AG08396 (cell line): ENCODE measurements around the gene UBE2E3.
"Not testable (repeated sequence)": the region's sequence is repeated elsewhere in the genome, so short reads cannot be mapped to it uniquely, and the experiment has no call there.

Source experiments
- DNase-seq: peaks from one replicate; pipeline ENCODE4 v3.0.0; 2012; ENCODE audit warnings: low spot score, mixed read lengths

UBE2E3 gene

GRCh38 chr2:181076658-181077057 lies 96.3 kb downstream of the UBE2E3 start:
- no peak for DNase-seq

- peak; percentile 30 for DNase-seq
Measured at GRCh38 chr2:181077128-181077709, 96.8 kb downstream of the UBE2E3 start.

DNA sequence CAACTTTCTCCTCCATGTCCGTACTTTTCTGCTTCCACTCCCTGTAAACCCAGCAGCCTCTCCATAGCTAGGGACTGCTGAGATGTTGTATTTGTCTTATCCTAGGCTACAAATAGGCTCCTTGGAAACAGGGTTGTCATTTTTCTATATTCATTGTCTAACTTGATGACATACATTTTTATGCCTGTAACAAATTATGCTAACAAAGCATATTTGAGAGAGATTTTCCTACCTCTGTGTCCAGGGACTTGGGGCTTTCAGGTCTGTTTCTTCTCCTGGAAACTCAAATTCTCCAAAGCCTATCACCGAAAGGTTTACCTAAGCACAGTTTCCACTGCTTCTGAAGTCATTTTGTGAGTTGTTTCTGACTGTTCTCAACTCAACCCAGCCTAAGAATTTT lies 102.7 kb downstream of the UBE2E3 start:
- DNase-seq, result no peak

DNA sequence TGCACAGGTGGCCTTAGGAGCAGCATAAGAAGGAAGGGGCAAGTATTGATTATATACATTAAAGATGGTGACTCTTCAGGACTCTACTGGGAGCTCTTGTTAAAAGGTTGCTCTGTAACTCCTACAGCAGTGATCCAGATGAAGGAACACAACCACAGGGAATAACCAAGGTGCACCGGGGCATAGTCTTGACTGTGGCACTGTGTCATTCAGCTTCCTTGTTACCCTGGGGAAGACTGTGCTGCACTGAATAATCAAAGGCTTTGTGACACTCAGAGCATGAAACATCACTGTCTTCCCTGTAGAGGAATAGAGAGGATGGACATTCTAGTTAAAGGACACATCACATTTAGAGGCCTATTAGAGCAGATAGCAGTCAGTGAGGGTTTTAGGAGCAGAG lies 105.3 kb downstream of the UBE2E3 start:
- DNase-seq, result no peak

- DNase-seq, result not testable (repeated sequence)
Measured at GRCh38 chr2:181091920-181092319, 111.5 kb downstream of the UBE2E3 start.

- no peak for DNase-seq
Measured at GRCh38 chr2:181095486-181095885, 115.1 kb downstream of the UBE2E3 start.

DNA sequence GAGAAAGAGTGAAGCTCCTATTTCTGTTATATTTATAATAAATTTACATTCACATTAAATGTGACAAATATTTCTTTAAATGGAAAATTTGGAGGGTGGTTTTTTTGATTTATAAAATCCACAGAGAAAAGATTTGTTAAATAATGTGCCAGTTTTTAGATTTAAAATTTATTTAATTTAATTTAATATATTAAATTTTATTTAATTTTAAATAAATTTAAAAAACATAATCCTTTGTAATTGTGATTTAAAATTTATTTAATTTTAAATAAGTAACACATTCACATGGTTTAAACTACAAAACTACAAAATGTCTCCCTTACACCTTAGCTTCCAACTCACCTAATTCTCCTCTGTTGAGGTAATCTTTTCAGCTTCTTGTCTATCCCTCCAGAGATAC lies 123.3 kb downstream of the UBE2E3 start:
- DNase-seq, result no peak

DNA sequence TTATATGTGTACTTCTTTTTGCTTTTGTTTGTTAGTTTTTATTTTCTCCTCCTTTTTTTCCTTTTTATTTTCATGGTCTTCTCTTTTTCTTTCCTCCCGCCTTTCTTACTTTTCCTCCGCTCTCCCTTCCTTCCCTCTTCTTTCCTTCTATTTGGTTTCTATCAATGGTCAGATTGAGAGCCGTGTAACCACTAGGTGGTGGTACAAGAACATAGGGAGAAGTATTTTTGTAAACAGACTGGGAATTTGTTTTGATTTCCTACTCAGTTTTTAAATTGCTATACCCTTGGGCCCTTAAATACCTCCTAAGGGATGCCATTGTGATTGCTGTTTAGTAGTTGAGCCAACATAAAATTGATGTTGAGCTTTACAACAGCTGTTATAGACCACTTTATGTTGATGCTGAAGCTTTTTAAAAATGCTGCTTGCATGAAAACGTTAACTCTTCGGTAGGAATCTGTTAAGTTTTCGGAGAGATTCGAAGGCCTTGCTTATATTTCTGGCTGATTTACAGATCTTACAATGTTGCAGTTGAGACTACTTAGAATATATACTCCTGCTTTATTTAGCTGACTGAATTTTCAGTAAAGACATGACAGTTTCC lies 124.2 kb downstream of the UBE2E3 start:
- peak; percentile 18 for DNase-seq

GRCh38 chr2:181105562-181105961 lies 125.2 kb downstream of the UBE2E3 start:
- DNase-seq, result no peak

DNA sequence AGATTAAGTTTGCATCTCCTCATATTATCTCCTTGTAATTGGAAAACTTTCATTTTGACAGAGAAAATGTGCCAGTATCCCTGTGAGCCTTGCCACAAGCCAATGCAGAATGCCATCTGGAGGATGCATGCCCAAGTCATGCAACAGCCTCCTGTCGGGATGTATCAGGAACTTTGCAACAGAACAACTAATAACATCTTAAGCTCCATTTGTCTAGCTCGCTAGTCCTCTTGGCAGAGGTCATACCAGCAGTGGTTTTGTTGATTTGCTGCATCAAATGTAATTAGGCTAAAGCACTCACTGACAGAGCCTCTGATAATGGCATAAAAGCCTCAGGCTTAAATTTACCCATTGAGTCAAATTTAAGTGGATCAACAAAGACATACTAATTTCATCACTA lies 125.8 kb downstream of the UBE2E3 start:
- DNase-seq, result no peak

DNA sequence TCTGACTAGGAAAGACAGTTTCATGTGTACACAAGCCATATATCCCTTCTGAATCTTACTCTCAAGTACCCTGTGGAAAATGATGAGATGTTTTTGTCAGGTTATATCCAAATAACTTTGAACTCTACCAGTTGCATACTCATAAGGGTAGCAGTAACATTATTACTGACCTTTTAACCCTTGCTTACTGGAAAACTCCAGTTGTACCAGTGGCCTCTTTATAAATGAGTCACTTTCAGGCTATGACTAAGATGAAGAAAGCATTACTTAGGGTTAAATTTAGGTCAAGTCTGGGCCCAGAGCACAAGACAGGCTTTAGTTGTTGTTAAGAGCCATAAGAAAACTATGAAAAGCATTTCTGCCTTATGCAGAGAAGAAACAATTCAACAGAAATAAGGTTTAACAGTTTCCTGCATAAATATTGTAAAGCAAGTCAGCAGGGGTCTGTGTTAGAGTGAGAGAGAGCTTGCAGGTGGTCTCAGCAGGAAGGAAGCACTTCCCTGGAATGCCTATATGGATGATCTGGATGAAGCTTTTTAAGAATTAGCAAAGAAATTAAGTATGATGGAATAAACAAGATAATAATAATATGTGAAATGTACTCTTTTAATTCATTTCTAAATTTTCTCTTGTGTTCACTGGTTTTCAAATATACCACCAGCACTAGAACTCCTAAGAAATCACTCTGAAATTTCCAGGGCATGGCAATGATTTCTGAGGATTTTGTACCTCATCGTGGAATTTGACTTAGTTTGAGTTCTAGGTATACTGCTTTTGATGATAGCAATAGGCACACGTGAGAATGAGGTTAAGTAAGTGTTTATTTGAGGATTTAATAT lies 126.6 kb downstream of the UBE2E3 start:
- DNase-seq, result peak; percentile 51

GRCh38 chr2:181107628-181107945 lies 127.2 kb downstream of the UBE2E3 start:
- no peak for DNase-seq

GRCh38 chr2:181111059-181111458 lies 130.7 kb downstream of the UBE2E3 start:
- no peak for DNase-seq

GRCh38 chr2:181112916-181113315 lies 132.5 kb downstream of the UBE2E3 start:
- DNase-seq, result no peak
